Activated CD8-positive, alpha-beta T cell treated with anti-CD3 and anti-CD28 coated beads, Interleukin-2, amount 10 ng/mL, durations not matched to agents 7 days and 5 days (primary cell): ENCODE measurements around the gene SPINK13. TPM values are rescaled to one million over a fixed set of nuclear protein-coding genes. Genes with fewer than 3 reads are reported as not detected.

ENCODE experiments used
- ATAC-seq: fragments of 150-1000 bp; cut with Tn5 transposase; one replicate; pipeline ENCODE4 v1.10.0; 2021; ENCODE audit warnings: moderate library complexity
- CTCF ChIA-PET: fragments of 350-600 bp; sonication (Branson Sonifier 250); formaldehyde crosslinking; loops from one replicate; lab custom pipeline; 2021; ENCODE audit warnings: antibody characterized with exemption; lab: Charles Lee
- POLR2A ChIA-PET: fragments of 350-600 bp; sonication (Branson Sonifier 250); formaldehyde crosslinking; loops from one replicate; lab custom pipeline; 2021; ENCODE audit warnings: antibody characterized with exemption; lab: Charles Lee
- DNase-seq: peaks from one replicate; pipeline ENCODE4 v3.0.0-alpha.2; 2020
- H3K27ac Mint-ChIP-seq: one replicate; pipeline ENCODE4 v1.8.0; 2021; ENCODE audit warnings: mild to moderate bottlenecking, mixed read lengths
- H3K27me3 Mint-ChIP-seq: one replicate; pipeline ENCODE4 v1.8.0; 2021; ENCODE audit warnings: low read depth, mixed read lengths
- H3K36me3 Mint-ChIP-seq: one replicate; pipeline ENCODE4 v1.8.0; 2021; ENCODE audit warnings: low read depth, mixed read lengths
- H3K4me1 Mint-ChIP-seq: one replicate; pipeline ENCODE4 v1.8.0; 2021; ENCODE audit warnings: low read depth, mixed read lengths
- H3K4me3 Mint-ChIP-seq: one replicate; pipeline ENCODE4 v1.8.0; 2021; ENCODE audit warnings: mild to moderate bottlenecking, mixed read lengths
- H3K9me3 Mint-ChIP-seq: one replicate; pipeline ENCODE4 v1.8.0; 2022; ENCODE audit warnings: mixed read lengths; ENCODE audit not compliant: insufficient read depth
- total RNA-seq, 2 experiments: library from RNA; stranded (reverse); gene quantifications; one replicate each; pipeline ENCODE4 v1.2.3, GENCODE V29; 2021

SPINK13 gene, protein sequence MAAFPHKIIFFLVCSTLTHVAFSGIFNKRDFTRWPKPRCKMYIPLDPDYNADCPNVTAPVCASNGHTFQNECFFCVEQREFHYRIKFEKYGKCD
- not detected for total RNA-seq

DNA sequence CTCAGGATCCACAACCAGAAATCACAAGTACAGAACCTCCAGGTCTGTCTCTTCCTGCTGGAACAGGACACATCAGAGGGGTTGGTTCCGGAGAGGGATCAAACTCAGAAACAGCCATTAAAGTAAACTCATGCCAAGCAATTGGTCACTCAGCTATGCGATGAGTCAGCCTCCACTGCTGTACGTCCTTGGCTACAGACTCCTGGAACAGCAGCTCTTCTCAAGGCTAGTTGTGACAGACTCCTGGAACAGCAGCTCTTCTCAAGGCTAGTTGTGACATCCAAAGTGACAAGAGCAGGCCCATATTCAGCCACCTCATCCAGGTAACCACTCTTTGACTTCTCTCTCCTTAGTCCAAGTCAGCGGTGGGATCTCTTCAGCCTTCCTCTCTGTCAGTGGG is at the start of gene SPINK13:
SPINK13 (plus strand) TSS at position 229 of the 400 bp plus-strand sequence. CDS start 1,279 bp downstream, outside the sequence.
- ChIA-PET POLR2A (no interaction called here), CTCF (no interaction called here)
- Mint-ChIP-seq H3K36me3 (no peaks in the 10 kb centered on the region), H3K4me3 (no peak within 1 kb of the TSS), H3K27ac (no peak within 1 kb of the TSS), H3K9me3 (no peaks in the 10 kb centered on the region), H3K27me3 (no peaks in the 10 kb centered on the region), H3K4me1 (no peaks in the 10 kb centered on the region)
- DNase-seq: no peak
- ATAC-seq: no peak

DNA sequence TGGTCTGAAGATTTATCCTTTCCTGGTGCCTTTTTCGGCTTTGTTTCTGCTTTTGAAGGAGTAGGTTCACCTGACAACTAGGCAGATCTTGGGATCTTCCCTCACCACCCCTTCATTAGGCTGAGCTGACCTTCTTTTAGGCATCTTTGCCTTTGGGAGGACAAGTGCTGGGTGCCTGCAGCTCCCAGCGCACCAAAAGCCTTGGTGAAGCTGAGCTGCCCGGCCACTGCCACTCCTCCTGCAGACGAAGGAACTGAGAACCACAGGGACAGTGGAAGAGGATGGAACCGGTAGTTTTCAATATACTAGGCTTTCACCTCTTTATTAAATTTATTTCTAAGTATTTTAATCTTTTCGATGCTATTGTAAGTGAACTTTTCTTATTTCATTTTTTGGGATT is 47.1 kb upstream of the SPINK13 start:
- CTCF ChIA-PET: no interaction called here
- Mint-ChIP-seq H3K4me1 (no peaks in the 10 kb centered on the region), H3K27ac (no peak overlapping the region), H3K27me3 (no peaks in the 10 kb centered on the region), H3K36me3 (no peaks in the 10 kb centered on the region), H3K4me3 (no peak overlapping the region), H3K9me3 (no peaks in the 10 kb centered on the region)
- ATAC-seq (no peak), DNase-seq (no peak)
- POLR2A ChIA-PET: no interaction called here

DNA sequence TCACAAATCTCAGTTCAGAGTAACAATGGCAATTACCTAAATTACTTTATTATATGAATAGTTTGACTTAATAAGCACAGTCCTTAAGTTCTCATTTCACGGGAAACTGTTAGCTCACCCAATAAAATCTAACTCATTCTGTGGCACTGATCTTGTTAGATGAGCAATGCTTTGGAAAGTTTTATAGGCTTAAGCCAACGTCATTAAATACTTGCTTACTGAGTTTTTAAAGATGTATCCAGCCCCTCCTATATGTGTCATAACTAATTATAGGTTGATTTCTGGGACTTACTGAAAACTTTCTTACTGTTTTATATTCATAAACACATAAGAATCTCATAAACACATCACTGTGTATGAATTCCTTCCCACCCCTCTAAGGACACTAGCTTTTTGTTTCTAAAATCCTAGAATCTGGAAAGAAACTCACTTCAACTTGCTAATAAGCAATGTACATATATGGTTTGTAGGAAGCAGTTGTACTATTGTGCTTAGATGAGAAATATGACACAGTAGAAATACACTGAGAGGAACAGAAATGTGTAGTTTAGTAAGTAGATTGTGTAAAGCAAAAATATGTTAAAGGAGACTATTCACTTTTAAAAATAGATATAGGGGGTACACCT is 44.4 kb upstream of the SPINK13 start:
- CTCF ChIA-PET: no interaction called here
- Mint-ChIP-seq H3K27me3 (no peaks in the 10 kb centered on the region), H3K4me3 (no peak overlapping the region), H3K36me3 (no peaks in the 10 kb centered on the region), H3K27ac (no peak overlapping the region), H3K4me1 (no peaks in the 10 kb centered on the region), H3K9me3 (no peaks in the 10 kb centered on the region)
- DNase-seq (no peak), ATAC-seq (no peak)
- POLR2A ChIA-PET: no interaction called here

DNA sequence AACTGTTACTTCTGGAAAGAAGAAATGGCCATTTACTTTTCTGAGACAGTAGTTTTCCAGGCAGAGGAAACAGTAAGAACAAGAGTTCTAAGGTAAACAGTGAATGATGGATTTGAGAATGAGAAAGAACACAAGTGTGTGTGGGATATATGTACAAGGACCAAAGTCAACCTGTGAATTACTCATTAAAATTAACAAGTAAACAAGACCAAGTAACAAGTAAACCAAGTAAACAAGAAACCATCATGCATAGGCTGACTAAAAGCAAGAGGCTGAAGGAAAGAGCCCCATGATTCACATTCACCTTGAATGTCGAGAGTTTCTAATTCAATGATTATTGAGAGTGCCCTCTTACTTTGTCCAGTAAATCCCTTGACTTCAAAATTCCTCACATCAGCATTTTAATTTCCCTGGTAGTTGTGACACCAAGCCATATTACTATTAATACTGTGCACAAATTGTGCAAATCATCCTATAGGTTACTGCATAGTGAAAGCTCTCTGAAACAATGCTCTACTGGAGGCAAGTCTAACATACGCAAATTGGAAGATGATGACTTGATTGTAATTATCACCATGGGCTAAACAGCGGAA is 40.1 kb upstream of the SPINK13 start:
- CTCF ChIA-PET: no interaction called here
- no peaks in the 10 kb centered on the region for H3K27me3 Mint-ChIP-seq
- no peaks in the 10 kb centered on the region for H3K36me3 Mint-ChIP-seq
- H3K4me3 Mint-ChIP-seq: no peak overlapping the region
- DNase-seq: no peak
- no peak overlapping the region for H3K27ac Mint-ChIP-seq
- no peaks in the 10 kb centered on the region for H3K9me3 Mint-ChIP-seq
- H3K4me1 Mint-ChIP-seq: no peaks in the 10 kb centered on the region
- no peak for ATAC-seq
- POLR2A ChIA-PET: no interaction called here

DNA sequence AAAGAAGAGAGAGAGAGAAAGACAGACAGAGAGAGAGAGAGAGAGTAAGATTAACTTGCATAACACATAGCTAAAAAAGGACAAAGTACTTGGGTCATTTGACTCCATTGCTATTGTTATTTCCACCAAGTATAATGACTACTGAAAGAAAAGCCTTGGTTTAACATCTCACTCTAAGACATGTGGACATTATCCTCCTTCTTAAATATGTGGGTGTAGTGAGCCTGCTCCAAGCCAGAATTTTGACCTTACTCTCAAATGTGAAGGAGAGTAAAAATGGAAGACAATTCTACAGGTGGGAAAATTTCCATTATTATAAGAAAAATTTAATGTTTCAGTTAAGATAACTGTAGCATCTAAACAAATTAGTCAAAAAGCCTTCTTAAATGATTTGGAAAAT is 38.8 kb upstream of the SPINK13 start:
- ChIA-PET POLR2A (no interaction called here), CTCF (no interaction called here)
- Mint-ChIP-seq H3K27me3 (no peaks in the 10 kb centered on the region), H3K4me3 (no peak overlapping the region), H3K9me3 (no peaks in the 10 kb centered on the region), H3K27ac (no peak overlapping the region), H3K36me3 (no peaks in the 10 kb centered on the region), H3K4me1 (no peaks in the 10 kb centered on the region)
- DNase-seq (no peak), ATAC-seq (no peak)

DNA sequence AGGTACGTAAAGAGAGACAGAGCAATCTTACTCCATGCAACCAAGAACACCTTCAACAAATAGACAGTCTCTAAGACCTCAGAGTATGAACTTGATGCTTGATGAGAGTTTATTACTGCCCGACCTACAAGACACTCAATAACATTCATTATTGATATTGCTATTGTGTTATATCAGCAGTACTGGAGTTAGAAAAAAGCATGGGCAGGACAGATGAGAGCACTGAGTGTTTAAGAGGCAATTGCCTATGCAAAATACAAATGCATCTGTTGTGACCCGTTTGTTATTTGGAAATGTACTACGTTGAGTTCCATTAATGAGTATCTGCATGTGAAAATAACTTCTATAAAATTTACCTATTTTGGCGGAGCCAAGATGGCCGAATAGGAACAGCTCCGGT is 38.4 kb upstream of the SPINK13 start:
- Mint-ChIP-seq H3K27ac (no peak overlapping the region), H3K4me1 (no peaks in the 10 kb centered on the region), H3K36me3 (no peaks in the 10 kb centered on the region), H3K4me3 (no peak overlapping the region), H3K9me3 (no peaks in the 10 kb centered on the region), H3K27me3 (no peaks in the 10 kb centered on the region)
- DNase-seq (no peak), ATAC-seq (no peak)
- POLR2A ChIA-PET: no interaction called here
- CTCF ChIA-PET: no interaction called here

DNA sequence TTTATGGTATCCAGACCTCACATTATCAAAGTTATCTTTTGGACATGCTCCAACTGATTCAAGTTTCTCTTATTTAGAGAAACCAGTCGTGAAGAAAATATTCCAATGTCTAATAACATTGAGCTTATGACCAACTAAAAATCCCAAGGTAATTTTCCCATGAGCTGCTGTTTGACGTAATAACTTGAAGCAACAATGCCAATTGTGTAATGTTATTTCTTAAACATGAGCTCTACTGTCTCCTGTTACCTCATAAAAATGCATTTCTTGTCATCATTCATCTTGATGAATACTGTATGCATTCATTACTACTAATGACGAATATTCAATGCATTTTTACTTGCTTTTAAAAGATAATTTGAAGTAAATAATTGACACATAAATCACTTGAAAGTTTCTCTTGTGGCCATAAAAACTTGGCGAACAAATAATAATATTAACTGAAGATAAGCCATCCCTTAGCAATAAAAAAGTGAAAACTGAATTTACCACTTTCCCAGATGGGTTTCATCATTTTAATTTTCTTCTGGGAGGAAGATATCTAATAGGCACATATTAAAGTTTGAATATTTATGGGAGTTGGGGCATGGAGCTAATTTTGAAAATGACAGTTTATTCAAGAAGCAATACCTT is 30.7 kb upstream of the SPINK13 start:
- H3K4me1 Mint-ChIP-seq: no peaks in the 10 kb centered on the region
- no peak overlapping the region for H3K27ac Mint-ChIP-seq
- no peaks in the 10 kb centered on the region for H3K27me3 Mint-ChIP-seq
- CTCF ChIA-PET: no interaction called here
- no peaks in the 10 kb centered on the region for H3K9me3 Mint-ChIP-seq
- H3K4me3 Mint-ChIP-seq: no peak overlapping the region
- H3K36me3 Mint-ChIP-seq: no peaks in the 10 kb centered on the region
- no peak for DNase-seq
- POLR2A ChIA-PET: no interaction called here
- no peak for ATAC-seq

DNA sequence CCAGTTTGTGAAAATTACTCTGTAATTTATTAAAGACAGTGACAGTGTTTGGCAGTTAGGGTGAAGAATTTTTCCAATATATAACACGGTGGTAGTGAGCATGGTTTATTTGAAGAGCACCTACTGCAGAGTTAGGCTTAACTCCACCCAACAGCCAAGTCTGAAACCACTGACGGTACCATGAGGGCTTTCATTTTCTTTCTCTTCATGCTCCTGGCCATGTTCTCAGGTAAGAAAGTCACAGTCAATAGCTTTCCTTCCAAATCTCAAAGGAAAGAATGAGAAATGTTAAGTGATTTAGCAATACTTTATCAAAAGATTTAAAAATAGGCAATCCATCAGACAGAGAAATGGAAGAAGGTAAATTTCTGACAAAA is 30.2 kb upstream of the SPINK13 start, which contains the start of gene MARCOL:
MARCOL (plus strand) TSS at position 108 of the 377 bp plus-strand sequence; CDS start at position 181, 73 bp downstream.
- ATAC-seq: no peak
- H3K9me3 Mint-ChIP-seq: no peaks in the 10 kb centered on the region
- ChIA-PET POLR2A (no interaction called here), CTCF (no interaction called here)
- H3K36me3 Mint-ChIP-seq: no peaks in the 10 kb centered on the region
- no peak for DNase-seq
- no peak within 1 kb of the TSS for H3K27ac Mint-ChIP-seq
- H3K4me3 Mint-ChIP-seq: no peak within 1 kb of the TSS
- H3K27me3 Mint-ChIP-seq: no peaks in the 10 kb centered on the region
- no peaks in the 10 kb centered on the region for H3K4me1 Mint-ChIP-seq

DNA sequence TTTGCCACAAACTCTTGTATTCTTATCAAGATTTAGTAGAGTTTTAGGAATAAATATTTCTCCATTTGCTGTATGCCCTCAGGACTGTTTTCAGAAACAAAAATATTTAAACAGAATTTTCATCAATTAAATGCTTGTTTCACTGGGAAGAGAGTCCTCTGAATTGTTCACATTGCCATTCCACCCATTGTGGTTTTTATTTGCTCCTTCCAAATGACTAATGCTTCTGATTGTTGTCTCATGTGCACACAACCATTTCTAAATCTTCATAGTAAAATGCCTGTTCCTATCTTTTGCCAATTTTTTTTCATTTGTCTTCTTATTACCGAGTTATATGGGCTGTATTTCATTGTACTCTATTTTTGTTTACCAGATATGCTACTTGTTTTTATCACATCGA is 19.7 kb upstream of the SPINK13 start:
- ATAC-seq (no peak), DNase-seq (no peak)
- Mint-ChIP-seq H3K9me3 (no peaks in the 10 kb centered on the region), H3K4me1 (no peaks in the 10 kb centered on the region), H3K27me3 (no peaks in the 10 kb centered on the region), H3K4me3 (no peak overlapping the region), H3K27ac (no peak overlapping the region), H3K36me3 (no peaks in the 10 kb centered on the region)
- CTCF ChIA-PET: no interaction called here
- POLR2A ChIA-PET: no interaction called here

DNA sequence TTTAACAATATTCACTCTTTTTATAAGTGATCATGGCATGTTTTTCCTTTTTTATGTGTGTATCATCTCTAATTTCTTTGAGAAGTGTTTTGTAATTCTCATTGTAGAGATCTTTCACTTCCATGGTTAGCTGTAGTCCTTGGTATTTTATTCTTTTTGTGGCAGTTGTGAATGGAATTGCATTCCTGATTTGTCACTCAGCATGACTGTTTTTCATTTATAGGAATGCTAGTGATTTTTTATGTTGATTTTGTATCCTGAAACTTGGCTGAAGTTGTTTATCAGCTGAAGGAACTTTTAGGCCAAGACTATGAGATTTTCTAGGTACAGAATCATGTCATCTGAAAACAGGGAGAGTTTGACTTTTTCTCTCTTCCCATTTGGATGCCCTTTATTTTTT is 13.1 kb upstream of the SPINK13 start:
- POLR2A ChIA-PET: no interaction called here
- CTCF ChIA-PET: no interaction called here
- Mint-ChIP-seq H3K27ac (no peak overlapping the region), H3K27me3 (no peaks in the 10 kb centered on the region), H3K4me1 (no peaks in the 10 kb centered on the region), H3K4me3 (no peak overlapping the region), H3K9me3 (peaks cover 21% of the 10 kb centered on the region), H3K36me3 (no peaks in the 10 kb centered on the region)
- ATAC-seq (no peak), DNase-seq (no peak)

DNA sequence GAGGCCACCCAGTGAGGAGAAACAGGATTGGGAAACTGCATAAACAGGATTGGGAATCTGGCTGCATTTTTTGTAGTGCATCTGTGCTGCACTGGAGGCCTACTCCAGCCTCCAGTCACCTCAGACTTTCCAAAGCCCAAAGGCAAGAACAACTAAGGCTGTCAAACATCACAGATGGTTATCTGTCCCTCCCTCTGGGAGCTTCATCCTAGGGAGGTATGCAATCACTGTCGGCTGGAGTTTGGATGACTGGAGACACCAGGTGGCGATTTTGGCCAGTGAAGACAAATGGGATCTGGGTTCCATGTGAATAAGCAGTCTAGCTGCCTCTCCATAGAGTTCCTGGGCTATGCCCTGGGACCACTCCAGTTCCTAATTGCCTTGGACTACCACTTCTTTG is 9.3 kb upstream of the SPINK13 start:
- peaks cover 21% of the 10 kb centered on the region for H3K9me3 Mint-ChIP-seq
- H3K36me3 Mint-ChIP-seq: no peaks in the 10 kb centered on the region
- ATAC-seq (no peak), DNase-seq (no peak)
- H3K4me1 Mint-ChIP-seq: no peaks in the 10 kb centered on the region
- no peaks in the 10 kb centered on the region for H3K27me3 Mint-ChIP-seq
- ChIA-PET CTCF (no interaction called here), POLR2A (no interaction called here)
- no peak overlapping the region for H3K4me3 Mint-ChIP-seq
- no peak overlapping the region for H3K27ac Mint-ChIP-seq

DNA sequence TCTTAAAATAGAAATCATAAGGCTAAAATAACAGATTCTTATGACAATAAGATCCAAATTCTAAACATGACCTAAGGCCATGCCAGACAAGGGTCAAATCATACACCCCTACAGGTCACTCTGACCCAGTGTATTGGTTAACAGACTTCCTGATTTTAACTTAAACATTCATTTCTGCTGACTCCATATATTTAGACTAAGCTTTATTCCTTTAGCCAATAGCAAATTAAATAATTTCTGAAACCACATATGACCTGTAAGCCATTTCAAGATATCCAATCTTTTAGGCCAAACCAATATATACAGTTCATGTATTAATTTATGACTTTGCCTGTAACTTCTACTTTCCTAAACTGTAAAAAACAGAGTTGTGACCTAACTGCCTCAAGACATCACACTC is 7.4 kb upstream of the SPINK13 start:
- no peak for DNase-seq
- ChIA-PET CTCF (no interaction called here), POLR2A (no interaction called here)
- Mint-ChIP-seq H3K27me3 (no peaks in the 10 kb centered on the region), H3K27ac (no peak overlapping the region), H3K4me1 (no peaks in the 10 kb centered on the region), H3K9me3 (peaks cover 20% of the 10 kb centered on the region), H3K4me3 (no peak overlapping the region), H3K36me3 (no peaks in the 10 kb centered on the region)
- ATAC-seq: no peak
